GM12878 (cell line): ENCODE data around the gene FABP2. TPM values are rescaled to one million over a fixed set of nuclear protein-coding genes. Genes with fewer than 3 reads are reported as not detected.

Source experiments
- CBX3 ChIP-seq: fragments of 200-600 bp; sonication (generic); IDR thresholded peaks from 2 replicates; pipeline ENCODE4 v1.6.1; 2016; ENCODE audit warnings: low read depth, borderline replicate concordance
- CREM ChIP-seq: IDR thresholded peaks from 2 replicates; pipeline ENCODE4 v1.6.1; 2014; ENCODE audit warnings: antibody characterized with exemption, low read depth
- HCFC1 ChIP-seq: fragments of 150-350 bp; IDR thresholded peaks from 2 replicates; pipeline ENCODE4 v1.6.1; 2014; ENCODE audit warnings: low read length
- IKZF2 ChIP-seq, 2 experiments: fragments of 450-650 bp; IDR thresholded peaks; 2 replicates each; pipeline ENCODE4 v1.6.1; 2017; ENCODE audit warnings: mild to moderate bottlenecking in 2 of 2, moderate library complexity in 2 of 2
- PML ChIP-seq: IDR thresholded peaks from 2 replicates; pipeline ENCODE4 v1.6.1; 2012; ENCODE audit warnings: low read length, inconsistent platforms
- SMAD1 ChIP-seq: fragments of 450-650 bp; IDR thresholded peaks from 2 replicates; pipeline ENCODE4 v1.6.1; 2018; ENCODE audit warnings: mild to moderate bottlenecking, low read depth; ENCODE audit not compliant: partially characterized antibody
- WRNIP1 ChIP-seq: IDR thresholded peaks from 2 replicates; pipeline ENCODE4 v1.6.1; 2011; ENCODE audit warnings: low read depth, low read length, improper control_type of control experiment, borderline replicate concordance
- ZBTB4 ChIP-seq: fragments of 450-650 bp; formaldehyde crosslinking; IDR thresholded peaks from 2 replicates; pipeline ENCODE4 v1.4.0; 2022; ENCODE audit warnings: mild to moderate bottlenecking, moderate library complexity
- ZNF24 ChIP-seq: fragments of 450-650 bp; IDR thresholded peaks from 2 replicates; pipeline ENCODE4 v1.6.1; 2017; ENCODE audit warnings: antibody characterized with exemption, mild to moderate bottlenecking
- ZNF274 ChIP-seq: IDR thresholded peaks from one replicate; pipeline ENCODE4 v1.8.0; 2011; ENCODE audit not compliant: insufficient read length, insufficient read depth
- polyA plus RNA-seq, 11 experiments: library from polyadenylated mRNA; depleted of rRNA in 4 of 11; unstranded in 6 of 11; stranded (reverse) in 5 of 11; fragments of >200 nt; fragmentation: Nextera tagmentation in 4 of 11; fragmentation: Illumina TruSeq in 1 of 11; extraction: Ambion mirVana in 4 of 11; extraction: Trizol in 1 of 11; gene quantifications; 1 replicate in 1 of 11; 2 replicates in 10 of 11; pipeline versions ENCODE4 v1.2.1 to v1.2.3, GENCODE V29; 2011 to 2016; ENCODE audit warnings: inconsistent platforms in 2 of 11, missing spikeins in 2 of 11, low read depth in 1 of 11
- total RNA-seq, 4 experiments: library from RNA; depleted of rRNA in 3 of 4; stranded (reverse); fragments of >200 nt in 3 of 4; fragmentation: Illumina TruSeq in 1 of 4; extraction: Trizol in 1 of 4; gene quantifications; 2 replicates each; pipeline versions ENCODE4 v1.2.1 to v1.2.3, GENCODE V29; 2013 to 2021
- TF ChIP-seq, protein P1 (sequence below): fragments of 450-650 bp; IDR thresholded peaks from 2 replicates; pipeline ENCODE4 v1.6.1; 2014; ENCODE audit warnings: mild to moderate bottlenecking
- TF ChIP-seq, protein P2 (sequence below): IDR thresholded peaks from 2 replicates; pipeline ENCODE4 v1.6.1; 2012; ENCODE audit warnings: low read depth, low read length, improper control_type of control experiment
- TF ChIP-seq, protein P3 (sequence below): IDR thresholded peaks from 2 replicates; pipeline ENCODE4 v1.6.1; 2012; ENCODE audit warnings: low read depth, low read length, improper control_type of control experiment
- TF ChIP-seq, protein P4 (sequence below): IDR thresholded peaks from 2 replicates; pipeline ENCODE4 v1.6.1; 2011; ENCODE audit warnings: low read depth, low read length, improper control_type of control experiment, borderline replicate concordance
- TF ChIP-seq, protein P5 (sequence below): fragments of 450-650 bp; IDR thresholded peaks from 2 replicates; pipeline ENCODE4 v1.6.1; 2017; ENCODE audit warnings: low read depth, mild to moderate bottlenecking, moderate library complexity
- TF ChIP-seq, protein P6 (sequence below): fragments of 150-350 bp; IDR thresholded peaks from 2 replicates; pipeline ENCODE4 v1.6.1; 2016; ENCODE audit warnings: low read depth, low read length

The FABP2 gene
- total and polyA plus RNA-seq, 10 of the 15 experiments (the other 5 are each of a cell fraction or from before 2014, with no cell fraction given): not detected

DNA sequence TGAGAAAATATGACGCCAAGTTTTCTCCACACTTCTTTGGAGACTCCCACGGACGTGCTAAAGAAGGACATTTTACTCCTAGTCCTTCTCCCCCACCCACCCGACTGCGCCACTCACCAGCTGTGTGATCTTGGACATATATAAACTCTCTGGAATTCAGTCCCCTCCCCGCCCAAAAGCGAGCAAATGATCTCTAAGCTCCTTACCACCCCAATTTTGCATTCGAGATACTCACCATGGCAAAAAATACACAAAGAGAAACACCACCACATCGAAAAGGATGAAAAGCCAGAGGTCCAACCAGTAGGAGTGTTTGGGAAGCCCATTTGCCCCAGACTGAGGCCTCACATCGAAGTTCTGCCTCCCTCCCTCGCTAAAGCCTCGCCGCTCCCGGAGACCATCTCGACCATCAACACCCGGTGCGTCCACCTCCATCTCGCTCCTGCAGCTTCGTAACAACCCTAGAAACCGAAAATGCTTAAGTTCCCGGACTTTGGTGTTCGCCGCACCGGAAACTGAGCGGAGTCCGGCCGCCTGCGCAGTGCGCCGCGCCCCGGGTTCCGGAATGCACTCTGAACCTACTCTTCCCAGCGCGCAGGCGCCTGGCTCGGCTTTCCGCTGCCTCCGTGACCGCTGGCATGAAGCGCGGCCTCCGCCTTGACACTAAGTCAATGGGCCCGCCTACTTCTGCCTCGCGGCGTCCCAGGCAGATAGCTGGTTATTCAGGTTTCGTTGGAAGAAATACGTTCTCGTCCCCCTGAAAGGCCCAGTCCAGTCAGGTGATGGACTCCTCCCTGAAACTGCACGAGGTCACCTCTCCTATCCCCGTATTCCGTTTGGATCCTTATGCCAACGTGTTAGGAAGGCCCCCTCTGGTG lies 21.6 kb downstream of the FABP2 start (continued):
- TF ChIP-seq, protein P1, sequence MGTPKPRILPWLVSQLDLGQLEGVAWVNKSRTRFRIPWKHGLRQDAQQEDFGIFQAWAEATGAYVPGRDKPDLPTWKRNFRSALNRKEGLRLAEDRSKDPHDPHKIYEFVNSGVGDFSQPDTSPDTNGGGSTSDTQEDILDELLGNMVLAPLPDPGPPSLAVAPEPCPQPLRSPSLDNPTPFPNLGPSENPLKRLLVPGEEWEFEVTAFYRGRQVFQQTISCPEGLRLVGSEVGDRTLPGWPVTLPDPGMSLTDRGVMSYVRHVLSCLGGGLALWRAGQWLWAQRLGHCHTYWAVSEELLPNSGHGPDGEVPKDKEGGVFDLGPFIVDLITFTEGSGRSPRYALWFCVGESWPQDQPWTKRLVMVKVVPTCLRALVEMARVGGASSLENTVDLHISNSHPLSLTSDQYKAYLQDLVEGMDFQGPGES: 0 out of 2 replicates have a peak, but pooled peaks have one; percentile 44
- TF ChIP-seq IKZF2 (IDR thresholded peaks at IDR 0.05) (peak in 1 of 2 experiments; percentile 48; a peak in 1 of 4 replicates), PML (peak; percentile 24; the same call in 1 of the 2 replicates), ZBTB4 (CRISPR knock-in tag) (no peak), CBX3 (no peak), WRNIP1 (no peak), HCFC1 (peak; percentile 73), ZNF274 (no peak), ZNF24 (0 out of 2 replicates have a peak, but pooled peaks have one; percentile 4), CREM (peak; percentile 65; the same call in 1 of the 2 replicates), SMAD1 (peak; percentile 56)
- TF ChIP-seq, protein P2, sequence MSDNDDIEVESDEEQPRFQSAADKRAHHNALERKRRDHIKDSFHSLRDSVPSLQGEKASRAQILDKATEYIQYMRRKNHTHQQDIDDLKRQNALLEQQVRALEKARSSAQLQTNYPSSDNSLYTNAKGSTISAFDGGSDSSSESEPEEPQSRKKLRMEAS: peak; percentile 60; the same call in 1 of the 2 replicates
- TF ChIP-seq, protein P3, sequence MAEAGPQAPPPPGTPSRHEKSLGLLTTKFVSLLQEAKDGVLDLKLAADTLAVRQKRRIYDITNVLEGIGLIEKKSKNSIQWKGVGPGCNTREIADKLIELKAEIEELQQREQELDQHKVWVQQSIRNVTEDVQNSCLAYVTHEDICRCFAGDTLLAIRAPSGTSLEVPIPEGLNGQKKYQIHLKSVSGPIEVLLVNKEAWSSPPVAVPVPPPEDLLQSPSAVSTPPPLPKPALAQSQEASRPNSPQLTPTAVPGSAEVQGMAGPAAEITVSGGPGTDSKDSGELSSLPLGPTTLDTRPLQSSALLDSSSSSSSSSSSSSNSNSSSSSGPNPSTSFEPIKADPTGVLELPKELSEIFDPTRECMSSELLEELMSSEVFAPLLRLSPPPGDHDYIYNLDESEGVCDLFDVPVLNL: 0 out of 2 replicates have a peak, but pooled peaks have one; percentile 15
- TF ChIP-seq, protein P4, sequence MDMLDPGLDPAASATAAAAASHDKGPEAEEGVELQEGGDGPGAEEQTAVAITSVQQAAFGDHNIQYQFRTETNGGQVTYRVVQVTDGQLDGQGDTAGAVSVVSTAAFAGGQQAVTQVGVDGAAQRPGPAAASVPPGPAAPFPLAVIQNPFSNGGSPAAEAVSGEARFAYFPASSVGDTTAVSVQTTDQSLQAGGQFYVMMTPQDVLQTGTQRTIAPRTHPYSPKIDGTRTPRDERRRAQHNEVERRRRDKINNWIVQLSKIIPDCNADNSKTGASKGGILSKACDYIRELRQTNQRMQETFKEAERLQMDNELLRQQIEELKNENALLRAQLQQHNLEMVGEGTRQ: no peak
- TF ChIP-seq, protein P5, sequence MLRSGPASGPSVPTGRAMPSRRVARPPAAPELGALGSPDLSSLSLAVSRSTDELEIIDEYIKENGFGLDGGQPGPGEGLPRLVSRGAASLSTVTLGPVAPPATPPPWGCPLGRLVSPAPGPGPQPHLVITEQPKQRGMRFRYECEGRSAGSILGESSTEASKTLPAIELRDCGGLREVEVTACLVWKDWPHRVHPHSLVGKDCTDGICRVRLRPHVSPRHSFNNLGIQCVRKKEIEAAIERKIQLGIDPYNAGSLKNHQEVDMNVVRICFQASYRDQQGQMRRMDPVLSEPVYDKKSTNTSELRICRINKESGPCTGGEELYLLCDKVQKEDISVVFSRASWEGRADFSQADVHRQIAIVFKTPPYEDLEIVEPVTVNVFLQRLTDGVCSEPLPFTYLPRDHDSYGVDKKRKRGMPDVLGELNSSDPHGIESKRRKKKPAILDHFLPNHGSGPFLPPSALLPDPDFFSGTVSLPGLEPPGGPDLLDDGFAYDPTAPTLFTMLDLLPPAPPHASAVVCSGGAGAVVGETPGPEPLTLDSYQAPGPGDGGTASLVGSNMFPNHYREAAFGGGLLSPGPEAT: peak; percentile 44; the same call in 1 of the 2 replicates
- TF ChIP-seq, protein P6, sequence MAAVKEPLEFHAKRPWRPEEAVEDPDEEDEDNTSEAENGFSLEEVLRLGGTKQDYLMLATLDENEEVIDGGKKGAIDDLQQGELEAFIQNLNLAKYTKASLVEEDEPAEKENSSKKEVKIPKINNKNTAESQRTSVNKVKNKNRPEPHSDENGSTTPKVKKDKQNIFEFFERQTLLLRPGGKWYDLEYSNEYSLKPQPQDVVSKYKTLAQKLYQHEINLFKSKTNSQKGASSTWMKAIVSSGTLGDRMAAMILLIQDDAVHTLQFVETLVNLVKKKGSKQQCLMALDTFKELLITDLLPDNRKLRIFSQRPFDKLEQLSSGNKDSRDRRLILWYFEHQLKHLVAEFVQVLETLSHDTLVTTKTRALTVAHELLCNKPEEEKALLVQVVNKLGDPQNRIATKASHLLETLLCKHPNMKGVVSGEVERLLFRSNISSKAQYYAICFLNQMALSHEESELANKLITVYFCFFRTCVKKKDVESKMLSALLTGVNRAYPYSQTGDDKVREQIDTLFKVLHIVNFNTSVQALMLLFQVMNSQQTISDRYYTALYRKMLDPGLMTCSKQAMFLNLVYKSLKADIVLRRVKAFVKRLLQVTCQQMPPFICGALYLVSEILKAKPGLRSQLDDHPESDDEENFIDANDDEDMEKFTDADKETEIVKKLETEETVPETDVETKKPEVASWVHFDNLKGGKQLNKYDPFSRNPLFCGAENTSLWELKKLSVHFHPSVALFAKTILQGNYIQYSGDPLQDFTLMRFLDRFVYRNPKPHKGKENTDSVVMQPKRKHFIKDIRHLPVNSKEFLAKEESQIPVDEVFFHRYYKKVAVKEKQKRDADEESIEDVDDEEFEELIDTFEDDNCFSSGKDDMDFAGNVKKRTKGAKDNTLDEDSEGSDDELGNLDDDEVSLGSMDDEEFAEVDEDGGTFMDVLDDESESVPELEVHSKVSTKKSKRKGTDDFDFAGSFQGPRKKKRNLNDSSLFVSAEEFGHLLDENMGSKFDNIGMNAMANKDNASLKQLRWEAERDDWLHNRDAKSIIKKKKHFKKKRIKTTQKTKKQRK: no peak
